Amniotic stem cell (primary cell): ENCODE data around the gene DMPK.
A peak's percentile ranks its signal among the peaks of the same experiment; 100 is the strongest.
"Not testable (repeated sequence)": the region's sequence is repeated elsewhere in the genome, so short reads cannot be mapped to it uniquely, and the experiment has no call there.

Source experiments
- DNase-seq: peaks from one replicate; lab custom pipeline; 2025; lab: John Stamatoyannopoulos, UW

Gene DMPK

DNA sequence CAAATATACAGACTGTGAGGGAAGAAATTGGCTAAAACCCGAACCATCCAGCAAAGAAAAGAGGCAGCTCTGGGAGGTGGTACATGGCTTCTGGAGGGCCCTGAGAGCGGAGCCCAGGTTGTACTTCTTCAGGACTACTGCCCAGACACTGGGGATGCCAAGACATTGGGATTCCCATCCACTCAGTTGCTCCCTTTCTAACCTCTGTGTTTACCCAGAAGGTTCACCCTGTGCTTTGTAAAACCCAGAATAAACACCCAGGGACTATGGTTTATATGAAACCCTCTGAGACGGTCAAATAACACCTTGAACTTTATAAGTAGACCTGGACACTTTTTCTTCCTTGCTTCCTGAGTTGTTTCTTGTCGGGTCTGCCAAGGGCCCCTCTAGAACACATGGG, 39.3 kb downstream of the DMPK start:
- no peak for DNase-seq

DNA sequence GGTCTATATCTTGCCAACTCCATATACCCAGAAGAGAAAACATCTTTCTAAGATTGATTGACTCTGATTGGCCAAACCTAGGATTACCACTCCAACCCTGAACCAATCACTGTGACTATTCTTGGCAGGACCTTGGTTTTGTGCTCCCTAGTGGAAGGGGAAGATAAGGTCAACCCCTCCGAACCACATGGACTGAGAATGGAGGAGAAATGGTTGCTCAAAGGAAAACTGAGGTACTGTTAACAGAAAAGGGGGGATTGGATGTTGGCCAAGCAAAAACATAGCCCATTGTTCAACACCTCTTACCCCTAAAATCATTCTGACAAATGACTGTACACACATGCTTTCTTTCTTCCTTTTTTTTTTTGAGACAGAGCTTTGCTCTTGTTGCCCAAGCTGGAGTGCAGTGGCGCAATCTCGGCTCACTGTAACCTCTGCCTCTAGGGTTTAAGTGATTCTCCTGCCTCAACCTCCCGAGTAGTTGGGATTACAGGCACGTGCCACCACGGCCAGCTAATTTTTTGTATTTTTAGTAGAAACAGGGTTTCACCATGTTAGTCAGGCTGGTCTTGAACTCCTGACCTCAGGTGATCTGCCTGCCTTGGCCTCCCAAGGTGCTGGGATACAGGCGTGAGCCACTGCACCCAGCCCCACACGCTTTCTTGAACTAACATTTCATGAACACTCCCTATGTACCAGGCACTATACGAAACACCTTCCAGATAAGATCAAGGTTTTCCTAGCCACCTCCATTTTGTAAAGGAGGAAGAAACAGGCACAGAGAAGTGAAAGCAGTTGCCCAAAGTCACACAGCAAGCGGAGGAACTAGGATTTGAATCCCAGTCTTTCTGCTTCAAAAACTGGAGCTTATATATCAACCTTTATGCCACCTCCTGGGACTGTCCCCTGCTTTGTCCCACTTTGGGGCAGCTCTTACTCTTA, 42.5 kb downstream of the DMPK start:
- DNase-seq = no peak

DNA sequence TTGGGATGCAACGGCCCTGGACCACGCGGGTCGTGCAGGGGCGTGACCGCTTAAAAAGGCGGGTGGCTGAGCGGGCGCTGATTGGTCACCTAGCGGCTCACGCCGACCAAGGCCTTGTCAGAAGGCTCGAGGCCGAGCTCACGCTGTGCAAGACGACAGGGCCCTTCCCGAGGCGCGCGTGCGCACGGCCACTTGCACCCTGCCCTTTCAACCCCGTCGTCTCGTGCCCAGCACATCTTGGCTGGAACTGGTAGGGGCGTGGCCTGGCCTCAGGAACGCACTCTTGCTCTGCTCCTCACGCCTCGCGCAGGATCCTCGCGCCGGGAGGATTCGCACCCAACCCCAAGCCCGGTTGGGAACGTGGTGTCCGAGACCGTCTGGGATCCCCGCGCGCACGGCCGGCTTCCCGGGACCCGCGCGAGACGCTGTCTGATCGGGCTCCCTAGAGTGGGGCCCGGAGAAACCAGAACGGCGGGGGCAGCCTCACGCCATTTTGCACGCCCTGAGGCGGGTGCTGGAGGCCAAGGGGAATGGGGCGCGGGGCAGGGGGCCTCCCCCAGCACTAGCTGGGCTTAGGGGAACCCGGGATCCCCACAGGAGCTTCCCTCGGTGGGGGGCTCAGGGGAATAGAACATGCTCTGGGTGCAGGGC, 49.0 kb downstream of the DMPK start, which contains the start of gene MEIOSIN:
TSS of gene MEIOSIN (plus strand) at position 280 of the 651 bp plus-strand sequence. CDS start 1,938 bp downstream, outside the sequence.
- no peak for DNase-seq

DNA sequence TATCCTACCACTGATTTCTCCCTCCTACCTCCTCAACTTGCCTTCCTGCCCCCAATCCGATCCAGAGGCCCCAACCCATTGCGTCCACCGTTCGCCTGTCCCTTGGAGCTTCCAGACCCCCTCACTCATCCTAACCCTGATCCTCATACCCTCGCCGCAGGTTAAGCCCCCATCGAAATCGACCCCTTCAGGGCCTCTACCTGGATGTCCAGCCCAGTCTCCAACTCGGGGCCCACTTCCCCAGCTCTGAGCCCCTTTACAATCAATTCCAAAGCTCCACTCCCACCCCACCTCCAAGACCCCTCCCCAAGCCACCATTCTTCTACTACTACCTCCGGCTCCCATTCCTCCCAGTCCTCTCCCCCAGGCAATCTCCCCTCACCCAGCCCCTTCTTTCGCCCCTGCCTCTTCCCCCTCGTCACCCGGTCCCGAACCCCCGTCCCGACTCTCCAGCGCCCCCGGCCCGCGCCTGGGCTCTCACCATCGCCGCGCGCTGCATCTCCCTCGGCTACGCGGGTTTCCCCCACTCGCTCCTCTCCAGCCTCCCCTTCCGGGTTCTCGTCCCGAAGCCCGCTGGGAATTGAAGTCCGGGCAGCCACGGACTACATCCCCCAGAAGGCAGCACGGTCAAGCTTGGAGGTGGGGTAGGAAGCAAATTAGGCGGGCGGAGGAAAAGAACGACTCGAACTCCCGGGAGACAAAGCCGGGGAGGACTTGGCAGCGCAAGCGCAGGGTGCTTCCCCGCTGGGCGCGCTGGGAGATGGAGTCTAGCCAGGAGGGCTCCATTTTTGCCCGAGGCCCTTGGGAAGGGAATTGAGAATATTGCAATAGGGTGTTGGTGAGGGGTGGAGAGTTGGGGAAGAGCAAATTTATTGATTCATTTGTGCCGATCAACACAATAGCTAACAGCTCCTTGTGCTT, 51.7 kb downstream of the DMPK start, which contains the start of gene FBXO46:
TSS of gene FBXO46 (minus strand) at position 529 of the 921 bp plus-strand sequence. CDS start 17,401 bp downstream, outside the sequence.
- DNase-seq = peak; percentile 99

DNA sequence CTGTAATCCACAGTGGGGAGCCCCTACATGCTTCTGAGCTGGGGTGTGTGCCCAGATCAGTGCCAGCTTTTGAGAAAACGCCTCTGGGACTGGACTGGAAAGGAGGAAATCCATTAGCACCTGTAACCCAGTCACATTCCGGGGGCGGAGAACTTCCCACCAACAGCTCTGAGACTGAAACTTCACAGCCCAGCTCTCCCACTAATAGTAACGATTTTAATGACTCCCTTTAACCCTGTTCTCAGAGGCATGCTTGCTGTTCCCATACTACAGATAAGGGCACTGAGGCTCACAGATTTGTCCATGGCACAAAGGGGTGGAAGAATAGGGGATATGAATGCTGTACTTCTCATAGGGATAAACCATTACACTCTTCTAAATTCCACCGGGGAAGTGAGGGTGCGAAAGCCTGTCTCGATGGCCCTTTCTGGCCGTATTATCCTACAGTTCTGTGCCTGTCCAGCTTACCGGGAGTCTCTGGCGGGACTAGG, 52.4 kb downstream of the DMPK start:
- no peak for DNase-seq

DNA sequence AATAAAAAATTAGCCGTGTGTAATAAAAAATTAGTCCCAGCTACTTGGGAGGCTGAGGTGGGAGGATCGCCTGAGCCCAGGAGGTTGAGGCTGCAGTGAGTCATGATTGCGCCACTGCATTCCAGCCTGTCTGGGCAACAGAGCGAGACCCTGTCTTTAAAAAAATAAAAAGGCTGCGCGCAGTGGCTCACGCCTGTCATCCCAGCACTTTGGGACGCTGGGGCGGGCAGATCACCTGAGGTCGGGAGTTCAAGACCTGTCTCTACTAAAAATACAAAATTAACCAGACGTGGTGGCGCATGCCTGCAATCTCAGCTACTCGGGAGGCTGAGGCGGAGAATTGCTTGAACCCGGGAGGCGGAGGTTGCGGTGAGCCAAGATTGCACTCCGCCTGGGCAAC, 53.6 kb downstream of the DMPK start:
- not testable (repeated sequence) for DNase-seq

DNA sequence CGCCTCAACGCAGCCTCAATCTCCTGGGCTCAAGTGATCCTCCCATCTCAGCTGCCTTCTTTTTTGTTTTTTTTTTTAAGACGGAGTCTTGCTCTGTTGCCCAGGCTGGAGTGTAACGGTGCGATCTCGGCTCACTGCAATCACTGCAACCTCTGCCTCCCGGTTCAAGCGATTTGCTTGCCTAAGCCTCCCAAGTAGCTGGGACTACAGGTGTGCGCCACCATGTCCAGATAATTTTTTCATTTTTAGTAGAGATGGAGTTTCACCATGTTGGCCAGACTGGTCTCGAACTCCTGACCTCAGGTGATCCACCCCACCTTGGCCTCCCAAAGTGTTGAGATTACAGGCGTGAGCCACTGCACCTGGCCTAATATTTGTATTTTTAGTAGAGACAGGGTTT, 62.2 kb downstream of the DMPK start:
- not testable (repeated sequence) for DNase-seq
